CD4-positive, alpha-beta memory T cell (primary cell): ENCODE results near the gene DCAF15. TPM values are rescaled to one million over a fixed set of nuclear protein-coding genes. Genes with fewer than 3 reads are reported as not detected.

Experiments used
- CTCF ChIA-PET: fragments of 350-600 bp; sonication (Branson Sonifier 250); formaldehyde crosslinking; loops from one replicate; lab custom pipeline; 2021; ENCODE audit warnings: inconsistent platforms; ENCODE audit not compliant: partially characterized antibody; lab: Charles Lee
- POLR2A ChIA-PET: fragments of 350-600 bp; sonication (Branson Sonifier 250); formaldehyde crosslinking; loops from one replicate; lab custom pipeline; 2021; ENCODE audit not compliant: partially characterized antibody; lab: Charles Lee
- DNase-seq, 5 donors: peaks; one replicate each; pipeline versions ENCODE4 v3.0.0 to v3.0.0-alpha.2; 2020 to 2022; ENCODE audit warnings: mixed read lengths in 1 of 5
- H3K27ac ChIP-seq: one replicate; pipeline ENCODE4 v1.7.0; 2013; ENCODE audit warnings: low read depth, low read length
- H3K27me3 ChIP-seq: 2 replicates; pipeline ENCODE4 v1.7.0; 2013; ENCODE audit warnings: mild to moderate bottlenecking, low read length, moderate library complexity; ENCODE audit not compliant: insufficient read depth
- H3K36me3 ChIP-seq: 2 replicates; pipeline ENCODE4 v1.7.0; 2013; ENCODE audit warnings: mild to moderate bottlenecking, low read length, moderate library complexity; ENCODE audit not compliant: insufficient read depth
- H3K4me1 ChIP-seq: 2 replicates; pipeline ENCODE4 v1.7.0; 2013; ENCODE audit warnings: mild to moderate bottlenecking, low read length, moderate library complexity; ENCODE audit not compliant: insufficient read depth
- H3K4me3 ChIP-seq, 2 donors: one replicate each; pipeline ENCODE4 v1.7.0; 2013; ENCODE audit warnings: low read length in 2 of 2, mild to moderate bottlenecking in 1 of 2
- H3K9me3 ChIP-seq, 2 donors: one replicate each; pipeline ENCODE4 v1.7.0; 2013; ENCODE audit warnings: low read length in 2 of 2, control low read depth in 1 of 2; ENCODE audit not compliant: control insufficient read depth in 1 of 2
- H3K27ac Mint-ChIP-seq, 7 donors: one replicate each; pipeline ENCODE4 v1.8.0; 2020 to 2021; ENCODE audit warnings: mixed read lengths in 7 of 7, mild to moderate bottlenecking in 6 of 7, inconsistent platforms in 3 of 7, moderate library complexity in 3 of 7
- H3K27me3 Mint-ChIP-seq, 2 donors: one replicate each; pipeline ENCODE4 v1.8.0; 2020 to 2021; ENCODE audit warnings: mixed read lengths in 2 of 2
- H3K36me3 Mint-ChIP-seq, 2 donors: one replicate each; pipeline ENCODE4 v1.8.0; 2020 to 2021; ENCODE audit warnings: mixed read lengths in 2 of 2, inconsistent platforms in 1 of 2, mild to moderate bottlenecking in 1 of 2
- H3K4me1 Mint-ChIP-seq, 4 donors: one replicate each; pipeline ENCODE4 v1.8.0; 2020 to 2021; ENCODE audit warnings: mixed read lengths in 4 of 4, mild to moderate bottlenecking in 1 of 4
- H3K4me3 Mint-ChIP-seq, 8 donors: one replicate each; pipeline ENCODE4 v1.8.0; 2020 to 2021; ENCODE audit warnings: mixed read lengths in 8 of 8, mild to moderate bottlenecking in 7 of 8, moderate library complexity in 6 of 8, inconsistent platforms in 3 of 8
- H3K9me3 Mint-ChIP-seq, 8 donors: one replicate each; pipeline ENCODE4 v1.8.0; 2020 to 2021; ENCODE audit warnings: mixed read lengths in 8 of 8, mild to moderate bottlenecking in 5 of 8, inconsistent platforms in 3 of 8, moderate library complexity in 1 of 8
- intact Hi-C: fragments of 100-400 bp; cut with micrococcal nuclease; formaldehyde crosslinking; loops from one replicate; pipeline ENCODE4 v1.15.1; 2023
- polyA plus RNA-seq, 2 donors: library from polyadenylated mRNA; unstranded; fragments of 300-500 nt; fragmentation: Illumina TruSeq; gene quantifications; one replicate each; pipeline ENCODE4 v1.2.3, GENCODE V29; 2021
- total RNA-seq, 2 experiments: library from RNA; stranded (reverse); gene quantifications; one replicate each; pipeline ENCODE4 v1.2.3, GENCODE V29; 2021

Gene DCAF15
- total and polyA plus RNA-seq, 4 experiments from 2014 or later: 4.9 to 96.7 (median 50.0) TPM

GRCh38 chr19:13993590-13994300 is 41.4 kb downstream of the DCAF15 start:
- Mint-ChIP-seq H3K27me3 (no peaks in the 10 kb centered on the region), H3K4me3 (no peak overlapping the region), H3K9me3 (no peaks in the 10 kb centered on the region), H3K4me1 (peaks cover 15 to 36% (median 24%) of the 10 kb centered on the region in 4 donors), H3K27ac (peak overlapping the region in 2 of 7 donors; percentile 56 to 69), H3K36me3 (peaks cover 26 to 39% of the 10 kb centered on the region in 2 donors)
- Histone ChIP-seq H3K27ac (no peak overlapping the region), H3K27me3 (no peaks in the 10 kb centered on the region), H3K9me3 (no peaks in the 10 kb centered on the region), H3K4me3 (no peak overlapping the region), H3K4me1 (peaks cover 13% of the 10 kb centered on the region), H3K36me3 (peaks cover 16% of the 10 kb centered on the region)
- ChIA-PET CTCF (interaction anchor here (1.0 kb wide), 1 partner anchor 12 kb away, joined by 5 read pairs; the partner anchor contains the start of gene RFX1), POLR2A (interaction anchor here (1.7 to 2.6 kb wide), 4 partner anchors 10 to 38 kb away, joined by 8 to 21 read pairs (median 10); partner anchors contain the start of genes IL27RA and RFX1)
- no peak for DNase-seq
- intact Hi-C loops: no loop called here

- peak overlapping the region in 1 of 7 donors; percentile 29 for H3K27ac Mint-ChIP-seq
- Histone ChIP-seq H3K36me3 (peaks cover 16% of the 10 kb centered on the region), H3K4me3 (no peak overlapping the region), H3K27ac (no peak overlapping the region), H3K9me3 (no peaks in the 10 kb centered on the region), H3K27me3 (no peaks in the 10 kb centered on the region), H3K4me1 (peaks cover 5% of the 10 kb centered on the region)
- no peak for DNase-seq
- H3K27me3 Mint-ChIP-seq: no peaks in the 10 kb centered on the region
- H3K9me3 Mint-ChIP-seq: no peaks in the 10 kb centered on the region
- intact Hi-C loops: no loop called here
- CTCF ChIA-PET: no interaction called here
- peaks cover 2 to 27% (median 16%) of the 10 kb centered on the region in 4 donors for H3K4me1 Mint-ChIP-seq
- H3K4me3 Mint-ChIP-seq: no peak overlapping the region
- POLR2A ChIA-PET: interaction anchor here (0.7 to 3.1 kb wide), 4 partner anchors 10 to 37 kb away, joined by 3 to 24 read pairs (median 8); partner anchors contain the start of genes IL27RA and RFX1
- peaks cover 14 to 29% of the 10 kb centered on the region in 2 donors for H3K36me3 Mint-ChIP-seq
Observed at GRCh38 chr19:13995017-13995728, 42.9 kb downstream of the DCAF15 start.

GRCh38 chr19:13995878-13996765 is 43.8 kb downstream of the DCAF15 start:
- POLR2A ChIA-PET: interaction anchor here (0.6 to 3.1 kb wide), 4 partner anchors 9 to 21 kb away, joined by 3 to 24 read pairs (median 8); partner anchors contain the start of gene RFX1
- peak overlapping the region in 2 of 7 donors; percentile 35 to 56 for H3K27ac Mint-ChIP-seq
- peaks cover 16% of the 10 kb centered on the region for H3K36me3 ChIP-seq

GRCh38 chr19:13996928-13997630 is 44.8 kb downstream of the DCAF15 start:
- ChIA-PET CTCF (interaction anchor here (0.7 kb wide), 1 partner anchor 350 kb away, joined by 3 read pairs; no protein-coding TSS in a partner anchor), POLR2A (interaction anchor here (3.1 kb wide), 1 partner anchor 12 kb away, joined by 24 read pairs; no protein-coding TSS in a partner anchor)
- Histone ChIP-seq H3K36me3 (peaks cover 13% of the 10 kb centered on the region), H3K4me3 (no peak overlapping the region), H3K9me3 (no peaks in the 10 kb centered on the region), H3K27me3 (no peaks in the 10 kb centered on the region), H3K27ac (no peak overlapping the region), H3K4me1 (peaks cover 24% of the 10 kb centered on the region)
- peaks cover 11 to 21% of the 10 kb centered on the region in 2 donors for H3K36me3 Mint-ChIP-seq
- H3K4me3 Mint-ChIP-seq: no peak overlapping the region
- peaks cover 10 to 34% (median 22%) of the 10 kb centered on the region in 4 donors for H3K4me1 Mint-ChIP-seq
- no peaks in the 10 kb centered on the region for H3K27me3 Mint-ChIP-seq
- intact Hi-C loops: no loop called here
- H3K9me3 Mint-ChIP-seq: no peaks in the 10 kb centered on the region
- DNase-seq: no peak
- H3K27ac Mint-ChIP-seq: peak overlapping the region in 1 of 7 donors; percentile 41

More at GRCh38 chr19:13995878-13996765, 43.8 kb downstream of the DCAF15 start:
- no peak overlapping the region for H3K27ac ChIP-seq
- intact Hi-C loops: no loop called here
- Mint-ChIP-seq H3K4me1 (peaks cover 8 to 31% (median 19%) of the 10 kb centered on the region in 4 donors), H3K4me3 (no peak overlapping the region), H3K27me3 (no peaks in the 10 kb centered on the region), H3K9me3 (no peaks in the 10 kb centered on the region), H3K36me3 (peaks cover 12 to 26% of the 10 kb centered on the region in 2 donors)
- CTCF ChIA-PET: interaction anchor here (0.7 kb wide), 1 partner anchor 351 kb away, joined by 3 read pairs; no protein-coding TSS in a partner anchor
- H3K4me3 ChIP-seq: no peak overlapping the region
- no peaks in the 10 kb centered on the region for H3K27me3 ChIP-seq
- no peak for DNase-seq
- peaks cover 14% of the 10 kb centered on the region for H3K4me1 ChIP-seq
- no peaks in the 10 kb centered on the region for H3K9me3 ChIP-seq

GRCh38 chr19:13997631-13997962 is 45.3 kb downstream of the DCAF15 start:
- Histone ChIP-seq H3K27me3 (no peaks in the 10 kb centered on the region), H3K9me3 (no peaks in the 10 kb centered on the region), H3K27ac (no peak overlapping the region), H3K4me3 (no peak overlapping the region), H3K4me1 (peaks cover 29% of the 10 kb centered on the region), H3K36me3 (peaks cover 8% of the 10 kb centered on the region)
- CTCF ChIA-PET: no interaction called here
- Mint-ChIP-seq H3K36me3 (peaks cover 11 to 16% of the 10 kb centered on the region in 2 donors), H3K27ac (peak overlapping the region in 1 of 7 donors; percentile 84), H3K4me1 (peaks cover 12 to 36% (median 24%) of the 10 kb centered on the region in 4 donors), H3K27me3 (no peaks in the 10 kb centered on the region), H3K4me3 (no peak overlapping the region), H3K9me3 (no peaks in the 10 kb centered on the region)
- DNase-seq: no peak
- intact Hi-C loops: no loop called here
- POLR2A ChIA-PET: interaction anchor here (1.3 to 3.1 kb wide), 2 partner anchors 8 to 13 kb away, joined by 4 to 24 read pairs; no protein-coding TSS in a partner anchor

GRCh38 chr19:13998426-13998825 is 46.1 kb downstream of the DCAF15 start:
- peaks cover 37% of the 10 kb centered on the region for H3K4me1 ChIP-seq
- H3K9me3 Mint-ChIP-seq: no peaks in the 10 kb centered on the region
- H3K4me1 Mint-ChIP-seq: peaks cover 21 to 44% (median 29%) of the 10 kb centered on the region in 4 donors
- no peak overlapping the region for H3K4me3 ChIP-seq
- ChIA-PET CTCF (interaction anchor here (0.9 to 1.3 kb wide), 3 partner anchors 8 to 28 kb away, joined by 3 to 4 read pairs (median 3); no protein-coding TSS in a partner anchor), POLR2A (interaction anchor here (0.9 to 3.2 kb wide), 8 partner anchors 8 to 224 kb away, joined by 3 to 13 read pairs (median 4); partner anchors contain the start of genes C19orf53, DCAF15 and IL27RA)
- no peaks in the 10 kb centered on the region for H3K9me3 ChIP-seq
- peaks cover 7 to 14% of the 10 kb centered on the region in 2 donors for H3K36me3 Mint-ChIP-seq
- H3K36me3 ChIP-seq: peaks cover 3% of the 10 kb centered on the region
- no peaks in the 10 kb centered on the region for H3K27me3 Mint-ChIP-seq
- no peak overlapping the region for H3K27ac ChIP-seq
- no peak for DNase-seq
- intact Hi-C loops: no loop called here
- H3K27ac Mint-ChIP-seq: peak overlapping the region; percentile 60 to 91 (median 82)
- no peaks in the 10 kb centered on the region for H3K27me3 ChIP-seq
- peak overlapping the region in 1 of 8 donors; percentile 36 for H3K4me3 Mint-ChIP-seq
